ENCODE results near the gene SRPK3. TPM values are rescaled to one million over a fixed set of nuclear protein-coding genes. Genes with fewer than 3 reads are reported as not detected.

Gene SRPK3
- polyA plus RNA-seq, 1 donor (not counting 4 experiments of a cell fraction or from before 2014, with no cell fraction given), result 0.10 TPM

DNA sequence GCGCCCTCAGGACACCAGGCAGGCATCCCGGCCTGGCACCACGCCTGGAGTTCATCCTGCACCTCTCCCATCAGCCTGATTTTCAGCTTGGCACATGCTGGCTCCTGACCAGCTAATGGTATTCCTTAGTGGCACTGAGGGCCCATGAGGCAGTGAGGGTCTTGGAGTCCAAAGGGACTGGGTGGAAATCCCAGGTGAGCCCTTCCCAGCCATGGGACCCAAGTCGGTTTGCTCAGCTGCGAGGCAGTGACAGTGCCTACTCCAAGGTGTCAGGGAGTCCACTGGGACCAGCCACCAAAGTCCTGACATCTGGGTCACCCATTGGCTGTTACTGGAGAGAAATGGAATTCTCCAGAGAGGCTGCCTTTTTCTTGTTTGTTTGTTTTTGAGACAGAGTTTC is 18.5 kb downstream of the SRPK3 start:
- H3K9me3 ChIP-seq (ENCODE audit: control insufficient read depth, low read depth, low read length), result no peaks in the 10 kb centered on the region
- TF ChIP-seq, protein P1, sequence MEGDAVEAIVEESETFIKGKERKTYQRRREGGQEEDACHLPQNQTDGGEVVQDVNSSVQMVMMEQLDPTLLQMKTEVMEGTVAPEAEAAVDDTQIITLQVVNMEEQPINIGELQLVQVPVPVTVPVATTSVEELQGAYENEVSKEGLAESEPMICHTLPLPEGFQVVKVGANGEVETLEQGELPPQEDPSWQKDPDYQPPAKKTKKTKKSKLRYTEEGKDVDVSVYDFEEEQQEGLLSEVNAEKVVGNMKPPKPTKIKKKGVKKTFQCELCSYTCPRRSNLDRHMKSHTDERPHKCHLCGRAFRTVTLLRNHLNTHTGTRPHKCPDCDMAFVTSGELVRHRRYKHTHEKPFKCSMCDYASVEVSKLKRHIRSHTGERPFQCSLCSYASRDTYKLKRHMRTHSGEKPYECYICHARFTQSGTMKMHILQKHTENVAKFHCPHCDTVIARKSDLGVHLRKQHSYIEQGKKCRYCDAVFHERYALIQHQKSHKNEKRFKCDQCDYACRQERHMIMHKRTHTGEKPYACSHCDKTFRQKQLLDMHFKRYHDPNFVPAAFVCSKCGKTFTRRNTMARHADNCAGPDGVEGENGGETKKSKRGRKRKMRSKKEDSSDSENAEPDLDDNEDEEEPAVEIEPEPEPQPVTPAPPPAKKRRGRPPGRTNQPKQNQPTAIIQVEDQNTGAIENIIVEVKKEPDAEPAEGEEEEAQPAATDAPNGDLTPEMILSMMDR (optimal IDR thresholded peaks at IDR 0.05 in 1 of 3, IDR thresholded peaks at IDR 0.05 in 1 of 3, conservative IDR thresholded peaks at IDR 0.05 in 1 of 3; ENCODE audit: extremely low read depth in 1 of 3, insufficient read depth in 2 of 3, low read length in 3 of 3), result no peak
- TF ChIP-seq EZH2 (IDR thresholded peaks at IDR 0.05; ENCODE audit: low read length), result no peak
- peaks cover 5 to 9% of the 10 kb centered on the region in 2 experiments for H3K36me3 ChIP-seq (ENCODE audit: control insufficient read depth in 2 of 2, extremely low read depth in 1 of 2, insufficient read depth in 2 of 2, low read length in 2 of 2)
- no peak for FAIRE-seq
- H3K9ac ChIP-seq (ENCODE audit: control insufficient read depth, extremely low read depth, insufficient read depth, low read length), result no peak overlapping the region
- no peak for DNase-seq (ENCODE audit: low read depth, low spot score)
- H3K4me1 ChIP-seq (ENCODE audit: control insufficient read depth, extremely low read depth, insufficient read depth, low read length), result no peaks in the 10 kb centered on the region
- no peak overlapping the region for H2AFZ ChIP-seq (ENCODE audit: control insufficient read depth, low read length)
- H3K4me3 ChIP-seq (ENCODE audit: control insufficient read depth in 2 of 3, extremely low read depth in 1 of 3, insufficient read depth in 2 of 3, low read depth in 1 of 3, low read length in 3 of 3), result no peak overlapping the region
- H4K20me1 ChIP-seq (ENCODE audit: control insufficient read depth, extremely low read depth, insufficient read depth, low read length), result no peaks in the 10 kb centered on the region
- no peak overlapping the region for H3K4me2 ChIP-seq (ENCODE audit: control insufficient read depth, extremely low read depth, insufficient read depth, low read depth, low read length)
- no peaks in the 10 kb centered on the region for H3K27me3 ChIP-seq (ENCODE audit: control insufficient read depth, extremely low read depth, insufficient read depth, low read length)
- peaks cover 26% of the 10 kb centered on the region for H3K79me2 ChIP-seq (ENCODE audit: control insufficient read depth, insufficient read depth, low read length)
- dilution Hi-C loops (cut with MboI; ENCODE audit: extremely low pct_ligation_motif_present, low sequenced_read_pairs), result no loop called here
- no peaks in the 10 kb centered on the region for H3K9me1 ChIP-seq (ENCODE audit: control insufficient read depth, extremely low read depth, insufficient read depth, low read length)
- no peak overlapping the region for H3K27ac ChIP-seq (ENCODE audit: control insufficient read depth, insufficient read depth, low read length)

GRCh38 chrX:153800177-153800722 is 19.4 kb downstream of the SRPK3 start:
- no peak overlapping the region for H3K27ac ChIP-seq (ENCODE audit: control insufficient read depth, insufficient read depth, low read length)
- H3K9me3 ChIP-seq (ENCODE audit: control insufficient read depth, low read depth, low read length), result no peaks in the 10 kb centered on the region
- FAIRE-seq (no peak), DNase-seq (ENCODE audit: low read depth, low spot score) (no peak)
- H3K36me3 ChIP-seq (ENCODE audit: control insufficient read depth in 2 of 2, extremely low read depth in 1 of 2, insufficient read depth in 2 of 2, low read length in 2 of 2), result peaks cover 5 to 9% of the 10 kb centered on the region in 2 experiments
- peaks cover 20% of the 10 kb centered on the region for H3K79me2 ChIP-seq (ENCODE audit: control insufficient read depth, insufficient read depth, low read length)
- dilution Hi-C loops (cut with MboI; ENCODE audit: extremely low pct_ligation_motif_present, low sequenced_read_pairs), result no loop called here
- H3K4me3 ChIP-seq (ENCODE audit: control insufficient read depth in 2 of 3, extremely low read depth in 1 of 3, insufficient read depth in 2 of 3, low read depth in 1 of 3, low read length in 3 of 3), result no peak overlapping the region
- no peak for TF ChIP-seq EZH2 (IDR thresholded peaks at IDR 0.05; ENCODE audit: low read length)
- TF ChIP-seq, protein P1 (optimal IDR thresholded peaks at IDR 0.05 in 1 of 3, IDR thresholded peaks at IDR 0.05 in 1 of 3, conservative IDR thresholded peaks at IDR 0.05 in 1 of 3; ENCODE audit: extremely low read depth in 1 of 3, insufficient read depth in 2 of 3, low read length in 3 of 3), result no peak
- H3K9me1 ChIP-seq (ENCODE audit: control insufficient read depth, extremely low read depth, insufficient read depth, low read length), result no peaks in the 10 kb centered on the region
- no peaks in the 10 kb centered on the region for H4K20me1 ChIP-seq (ENCODE audit: control insufficient read depth, extremely low read depth, insufficient read depth, low read length)
- H2AFZ ChIP-seq (ENCODE audit: control insufficient read depth, low read length), result no peak overlapping the region
- no peak overlapping the region for H3K9ac ChIP-seq (ENCODE audit: control insufficient read depth, extremely low read depth, insufficient read depth, low read length)
- no peaks in the 10 kb centered on the region for H3K4me1 ChIP-seq (ENCODE audit: control insufficient read depth, extremely low read depth, insufficient read depth, low read length)
- H3K4me2 ChIP-seq (ENCODE audit: control insufficient read depth, extremely low read depth, insufficient read depth, low read depth, low read length), result no peak overlapping the region
- H3K27me3 ChIP-seq (ENCODE audit: control insufficient read depth, extremely low read depth, insufficient read depth, low read length), result no peaks in the 10 kb centered on the region

All from keratinocyte (primary cell).